ENCODE data around the gene PRRC2A.

Gene PRRC2A

GRCh38 chr6:31652925-31653724 lies 32.6 kb downstream of the PRRC2A start:
- peak overlapping the region; percentile 100 for H3K27ac ChIP-seq
- TF ChIP-seq CTCF (IDR thresholded peaks at IDR 0.05), result no peak
- peak overlapping the region; percentile 85 to 93 for H3K4me3 ChIP-seq (ENCODE audit: low read depth in 1 of 2, low read length in 1 of 2)
- H3K27me3 ChIP-seq, result no peaks in the 10 kb centered on the region
- no peaks in the 10 kb centered on the region for H3K9me3 ChIP-seq
- peaks cover 38 to 42% of the 10 kb centered on the region in 2 experiments for H3K4me1 ChIP-seq (ENCODE audit: control insufficient read depth in 1 of 2, insufficient read depth in 1 of 2, low read depth in 1 of 2, low read length in 1 of 2)
- H3K36me3 ChIP-seq, result peaks cover 44% of the 10 kb centered on the region

GRCh38 chr6:31654574-31655348 lies 34.2 kb downstream of the PRRC2A start:
- no peak for TF ChIP-seq CTCF (IDR thresholded peaks at IDR 0.05)
- Histone ChIP-seq H3K27me3 (no peaks in the 10 kb centered on the region), H3K27ac (no peak overlapping the region), H3K4me3 (ENCODE audit: low read depth in 1 of 2, low read length in 1 of 2) (no peak overlapping the region), H3K4me1 (ENCODE audit: control insufficient read depth in 1 of 2, insufficient read depth in 1 of 2, low read depth in 1 of 2, low read length in 1 of 2) (peaks cover 54 to 59% of the 10 kb centered on the region in 2 experiments), H3K36me3 (peaks cover 28% of the 10 kb centered on the region), H3K9me3 (no peaks in the 10 kb centered on the region)

- Histone ChIP-seq H3K4me3 (ENCODE audit: low read depth in 1 of 2, low read length in 1 of 2) (no peak within 1 kb of the TSS), H3K27ac (peak within 1 kb of the TSS; percentile 27), H3K27me3 (no peaks in the 10 kb centered on the region), H3K9me3 (no peaks in the 10 kb centered on the region), H3K4me1 (ENCODE audit: control insufficient read depth in 1 of 2, insufficient read depth in 1 of 2, low read depth in 1 of 2, low read length in 1 of 2) (peaks cover 62 to 65% of the 10 kb centered on the region in 2 experiments), H3K36me3 (peaks cover 27% of the 10 kb centered on the region)
- no peak for TF ChIP-seq CTCF (IDR thresholded peaks at IDR 0.05)
Measured at GRCh38 chr6:31655349-31656237, 35.1 kb downstream of the PRRC2A start, which contains the start of gene APOM. TSS of gene APOM (plus strand) at chr6:31655894. CDS start at chr6:31655967, 73 bp downstream.

- Histone ChIP-seq H3K4me3 (ENCODE audit: low read depth in 1 of 2, low read length in 1 of 2) (no peak overlapping the region), H3K4me1 (ENCODE audit: control insufficient read depth in 1 of 2, insufficient read depth in 1 of 2, low read depth in 1 of 2, low read length in 1 of 2) (peaks cover 58 to 64% of the 10 kb centered on the region in 2 experiments), H3K36me3 (peaks cover 41% of the 10 kb centered on the region), H3K27me3 (no peaks in the 10 kb centered on the region), H3K27ac (peak overlapping the region; percentile 35), H3K9me3 (no peaks in the 10 kb centered on the region)
- no peak for TF ChIP-seq CTCF (IDR thresholded peaks at IDR 0.05)
Measured at GRCh38 chr6:31657406-31658157, 37.1 kb downstream of the PRRC2A start.
